GM19468 (cell line): ENCODE results near the gene LRRC18.

Experiments used
- ATAC-seq: cut with Tn5 transposase; IDR thresholded peaks from one replicate; pipeline ENCODE4 v1.9.1; 2021; ENCODE audit warnings: mild to moderate bottlenecking, moderate library complexity, moderate number of reproducible peaks; ENCODE audit not compliant: unreplicated experiment; ENCODE audit errors: extremely low read depth

Gene LRRC18

DNA sequence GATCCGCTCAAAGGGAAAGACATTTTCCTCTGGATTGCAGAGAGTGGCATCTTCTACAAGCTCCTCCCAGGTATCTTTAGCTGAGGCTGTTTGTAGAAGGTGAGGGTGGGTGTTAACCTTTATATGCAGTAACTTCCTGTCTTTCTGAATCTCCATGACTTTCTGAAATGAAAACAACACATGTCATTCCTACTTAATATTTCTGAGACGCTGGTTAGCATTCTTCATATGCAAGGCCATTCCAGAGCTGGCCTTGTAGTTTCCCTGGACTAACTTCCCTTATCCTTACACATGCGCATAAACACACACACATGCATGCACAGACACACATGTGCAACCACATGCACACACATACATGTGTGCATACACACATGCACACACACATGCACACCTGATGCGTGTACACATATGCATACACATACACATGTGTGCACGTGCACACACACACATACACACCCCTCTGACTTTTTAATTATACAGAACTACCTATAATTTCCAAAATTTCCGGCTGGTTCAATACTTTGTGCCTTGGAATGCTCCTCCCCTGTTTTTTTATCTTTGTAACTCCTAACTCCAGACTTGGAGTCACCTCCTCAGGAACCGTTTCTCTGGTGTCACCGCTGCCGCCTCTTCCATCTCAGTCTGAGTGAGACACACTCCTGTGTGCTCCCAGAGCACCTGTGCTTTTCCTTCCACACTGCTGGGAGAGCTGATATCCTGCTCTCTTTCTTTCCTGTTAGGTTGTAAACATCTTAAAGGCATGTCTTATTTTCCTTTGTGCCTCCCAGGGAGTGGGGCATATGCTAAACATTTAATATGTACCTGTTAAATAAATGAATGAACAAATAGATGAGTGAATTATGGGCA lies 55.2 kb downstream of the LRRC18 start:
- no peak for ATAC-seq

DNA sequence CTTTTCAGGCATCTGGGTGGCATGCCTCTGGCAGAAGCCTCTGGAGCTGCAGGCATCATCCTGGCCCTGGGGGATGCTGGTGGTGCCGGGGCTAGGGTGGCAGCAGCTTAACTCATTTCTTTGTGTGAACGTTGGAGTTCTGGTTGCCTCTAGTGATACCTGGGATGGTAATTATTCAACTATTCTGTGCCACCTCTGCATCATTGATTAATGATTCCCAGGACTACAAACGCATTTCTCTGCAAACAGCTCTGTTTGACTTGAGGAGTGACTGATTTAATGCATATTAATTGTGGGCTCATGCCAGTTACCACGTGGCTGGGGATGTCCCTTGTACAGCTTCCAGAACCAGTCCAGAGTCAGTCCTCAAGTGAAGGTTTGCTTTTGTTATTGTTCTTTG lies 55.9 kb downstream of the LRRC18 start:
- ATAC-seq = no peak

- ATAC-seq = no peak
Measured at GRCh38 chr10:48882881-48883280, 56.8 kb downstream of the LRRC18 start.

GRCh38 chr10:48881937-48882336 lies 57.7 kb downstream of the LRRC18 start:
- no peak for ATAC-seq

GRCh38 chr10:48880016-48880705 lies 59.5 kb downstream of the LRRC18 start:
- ATAC-seq = no peak

- ATAC-seq = no peak
Measured at GRCh38 chr10:48879451-48879850, 60.2 kb downstream of the LRRC18 start.

DNA sequence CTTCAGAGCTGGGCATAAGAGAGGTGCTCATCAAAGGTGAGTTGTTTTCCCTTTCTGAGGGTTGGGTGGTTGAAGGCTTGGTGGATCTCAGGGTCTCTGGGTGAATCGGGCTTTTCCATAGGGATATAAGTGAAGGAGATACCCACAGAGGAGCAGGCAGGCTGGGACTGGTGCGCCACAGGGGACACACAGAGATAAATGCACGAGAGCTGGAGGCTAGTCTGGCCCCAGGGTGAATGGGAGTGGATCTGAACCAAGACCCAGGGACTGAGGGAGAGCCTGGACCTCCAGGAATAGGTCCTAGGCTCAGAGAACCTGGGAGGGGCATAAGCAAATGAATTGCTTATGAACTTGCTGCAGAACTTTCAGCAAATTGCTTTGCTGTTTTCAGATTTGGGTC lies 61.5 kb downstream of the LRRC18 start:
- no peak for ATAC-seq

DNA sequence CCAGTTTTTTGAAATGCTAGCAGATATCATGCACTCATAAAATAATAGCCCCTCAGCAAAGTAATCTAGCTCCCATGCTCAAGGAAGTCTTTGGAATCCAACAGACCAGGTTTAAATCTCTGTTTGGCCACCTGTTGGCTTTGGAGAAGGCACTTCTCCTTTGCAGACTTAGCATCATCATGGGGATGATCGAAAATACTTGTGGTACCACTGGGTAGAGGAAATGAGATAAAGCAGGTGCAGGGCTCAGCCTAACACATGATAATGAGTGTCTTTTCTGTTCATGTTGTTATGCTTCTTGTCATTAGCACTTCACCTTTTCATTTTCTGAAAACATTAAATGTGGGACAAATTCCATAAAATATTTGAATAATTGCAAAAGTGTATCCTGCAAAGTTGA lies 67.4 kb downstream of the LRRC18 start:
- no peak for ATAC-seq
